IPS-15b (cell line): Measurements from ENCODE around the gene ARHGEF39.

Experiments used
- H3K27me3 ChIP-seq: one replicate; pipeline ENCODE4 v1.6.1; 2013; ENCODE audit warnings: low read length; ENCODE audit not compliant: control insufficient read depth, insufficient read depth
- H3K36me3 ChIP-seq: one replicate; pipeline ENCODE4 v1.6.1; 2013; ENCODE audit warnings: low read length; ENCODE audit not compliant: control insufficient read depth, insufficient read depth
- H3K4me1 ChIP-seq: one replicate; pipeline ENCODE4 v1.6.1; 2013; ENCODE audit warnings: mild to moderate bottlenecking, low read length; ENCODE audit not compliant: control insufficient read depth, insufficient read depth
- H3K4me3 ChIP-seq: one replicate; pipeline ENCODE4 v1.5.1; 2013; ENCODE audit warnings: low read depth, low read length
- H3K9ac ChIP-seq: one replicate; pipeline ENCODE4 v1.6.1; 2013; ENCODE audit warnings: low read depth, mild to moderate bottlenecking, low read length
- H3K9me3 ChIP-seq: one replicate; pipeline ENCODE4 v1.6.1; 2013; ENCODE audit warnings: mild to moderate bottlenecking, low read length; ENCODE audit not compliant: control insufficient read depth, insufficient read depth

ARHGEF39 gene, protein sequence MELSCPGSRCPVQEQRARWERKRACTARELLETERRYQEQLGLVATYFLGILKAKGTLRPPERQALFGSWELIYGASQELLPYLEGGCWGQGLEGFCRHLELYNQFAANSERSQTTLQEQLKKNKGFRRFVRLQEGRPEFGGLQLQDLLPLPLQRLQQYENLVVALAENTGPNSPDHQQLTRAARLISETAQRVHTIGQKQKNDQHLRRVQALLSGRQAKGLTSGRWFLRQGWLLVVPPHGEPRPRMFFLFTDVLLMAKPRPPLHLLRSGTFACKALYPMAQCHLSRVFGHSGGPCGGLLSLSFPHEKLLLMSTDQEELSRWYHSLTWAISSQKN

DNA sequence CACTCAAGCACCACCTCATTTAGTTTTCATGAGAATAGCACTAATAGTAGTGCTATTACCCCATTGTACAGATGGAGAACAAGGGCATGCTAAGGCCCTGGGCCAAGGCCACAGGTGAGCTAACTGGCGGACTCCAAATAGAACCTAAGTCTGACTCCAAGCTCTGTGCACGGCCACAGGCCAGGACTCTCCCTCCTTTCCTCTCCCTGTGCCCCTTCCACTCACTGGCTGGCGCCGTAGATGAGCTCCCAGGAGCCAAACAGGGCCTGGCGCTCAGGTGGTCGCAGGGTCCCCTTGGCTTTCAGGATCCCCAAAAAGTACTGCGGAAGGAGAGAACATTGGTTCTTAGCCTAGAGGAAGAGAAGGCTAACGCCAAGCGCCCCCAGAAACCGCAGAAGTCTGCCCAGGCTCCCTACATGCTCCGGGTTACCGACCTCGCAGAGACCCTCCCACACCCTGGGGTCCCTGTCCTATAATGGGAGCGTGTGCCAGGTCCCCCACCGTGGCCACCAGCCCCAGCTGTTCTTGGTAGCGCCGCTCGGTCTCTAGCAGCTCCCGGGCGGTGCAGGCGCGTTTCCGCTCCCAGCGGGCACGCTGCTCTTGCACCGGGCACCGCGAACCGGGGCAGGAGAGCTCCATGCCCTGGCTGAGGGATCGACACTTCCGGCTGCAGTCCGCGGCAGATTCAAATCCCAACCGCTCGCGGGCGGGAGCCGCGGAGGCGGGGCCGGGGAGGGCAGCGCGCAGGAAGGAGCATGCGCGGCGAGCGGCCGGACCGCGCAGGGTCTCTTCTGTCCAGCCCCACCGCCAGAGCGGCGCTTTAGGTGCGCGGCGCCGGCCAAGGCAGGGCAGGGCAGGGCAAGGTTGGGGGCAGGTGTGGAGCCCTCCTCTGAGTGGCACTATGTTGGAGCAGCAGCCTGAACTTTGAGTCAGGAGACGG lies at the start of gene ARHGEF39:
Gene ARHGEF39, minus strand, starts transcription at position 665 of the 940 bp plus-strand sequence. Its CDS starts 26 bp downstream, at position 639.
- peaks cover 27% of the 10 kb centered on the region for H3K36me3 ChIP-seq
- peak within 1 kb of the TSS; percentile 94 for H3K9ac ChIP-seq
- peaks cover 7% of the 10 kb centered on the region for H3K4me1 ChIP-seq
- H3K27me3 ChIP-seq = no peaks in the 10 kb centered on the region
- H3K9me3 ChIP-seq = no peaks in the 10 kb centered on the region
- peak within 1 kb of the TSS; percentile 92 for H3K4me3 ChIP-seq

DNA sequence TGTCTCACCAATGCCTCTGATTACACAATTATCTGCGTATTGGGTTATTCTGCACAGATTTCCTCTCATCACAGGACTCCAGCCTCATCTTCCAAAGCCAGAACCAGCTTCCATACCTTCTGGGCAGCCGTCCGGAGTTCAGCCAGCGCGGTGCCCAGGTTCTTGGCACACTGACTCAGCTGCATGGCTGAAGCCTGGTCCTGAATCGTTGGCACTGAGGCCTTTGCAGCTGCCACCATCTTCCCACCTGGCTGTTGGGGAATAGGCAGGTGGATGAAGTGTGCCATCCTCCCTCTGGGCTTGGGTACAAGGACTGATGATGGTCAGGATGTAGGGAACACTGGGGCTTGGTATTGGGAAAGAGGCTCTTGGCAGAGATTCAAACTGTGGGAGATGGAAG lies 49.1 kb upstream of the ARHGEF39 start:
- Histone ChIP-seq H3K27me3 (no peaks in the 10 kb centered on the region), H3K4me3 (no peak overlapping the region), H3K36me3 (peaks cover 70% of the 10 kb centered on the region), H3K9me3 (no peaks in the 10 kb centered on the region), H3K9ac (no peak overlapping the region), H3K4me1 (no peaks in the 10 kb centered on the region)

DNA sequence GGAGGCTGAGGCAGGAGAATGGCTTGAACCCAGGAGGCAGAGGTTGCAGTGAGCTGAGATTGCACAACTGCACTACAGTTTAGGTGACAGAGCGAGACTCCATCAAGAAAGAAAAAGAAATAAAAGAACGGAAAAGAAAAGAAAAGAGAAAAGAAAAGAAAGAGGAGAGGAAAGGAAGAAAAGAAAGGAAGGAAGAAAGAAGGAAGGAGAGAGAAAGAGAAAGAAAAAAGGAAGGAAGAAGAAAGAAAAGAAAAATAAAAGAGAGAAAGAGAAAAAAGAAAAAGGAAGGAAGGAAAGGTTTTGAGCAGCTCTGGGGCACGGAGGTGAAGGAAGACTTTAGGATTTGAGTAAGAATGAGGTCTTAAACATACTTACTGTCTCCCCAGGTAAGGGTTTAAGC lies 48.6 kb upstream of the ARHGEF39 start:
- Histone ChIP-seq H3K27me3 (no peaks in the 10 kb centered on the region), H3K9ac (no peak overlapping the region), H3K9me3 (no peaks in the 10 kb centered on the region), H3K36me3 (peaks cover 64% of the 10 kb centered on the region), H3K4me1 (no peaks in the 10 kb centered on the region), H3K4me3 (no peak overlapping the region)

DNA sequence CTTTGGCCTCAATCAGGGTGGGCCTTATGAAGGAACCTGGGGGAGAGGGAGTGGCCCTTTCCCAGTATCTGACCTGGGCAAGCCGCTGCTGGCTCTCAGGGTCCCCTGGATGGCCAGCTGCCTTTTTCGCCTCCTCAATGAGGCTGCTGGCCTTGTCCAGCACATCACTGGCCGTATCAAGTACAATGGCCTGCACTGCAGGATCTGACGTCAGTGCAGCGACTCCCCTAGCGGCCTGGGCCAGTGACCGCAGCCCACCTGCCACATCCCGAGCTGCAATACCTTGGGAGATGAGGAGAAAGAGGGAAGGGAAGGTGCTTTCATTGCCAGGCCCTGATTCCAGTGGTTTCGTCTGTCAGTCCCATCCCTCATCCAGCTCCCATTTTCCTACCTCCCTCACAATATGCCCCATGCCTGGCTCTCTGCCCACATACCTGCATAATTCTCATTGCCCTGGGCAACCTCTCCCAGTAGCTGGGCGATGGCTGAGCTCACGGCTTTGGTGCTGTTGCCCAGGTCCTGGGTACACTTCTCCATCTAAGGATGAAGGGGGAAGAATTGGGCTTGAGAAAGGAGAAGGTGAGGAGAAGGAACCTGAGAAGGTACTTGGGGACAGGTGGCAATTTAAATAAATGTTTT lies 47.9 kb upstream of the ARHGEF39 start:
- Histone ChIP-seq H3K4me1 (no peaks in the 10 kb centered on the region), H3K9me3 (no peaks in the 10 kb centered on the region), H3K27me3 (no peaks in the 10 kb centered on the region), H3K4me3 (no peak overlapping the region), H3K9ac (no peak overlapping the region), H3K36me3 (peaks cover 63% of the 10 kb centered on the region)

DNA sequence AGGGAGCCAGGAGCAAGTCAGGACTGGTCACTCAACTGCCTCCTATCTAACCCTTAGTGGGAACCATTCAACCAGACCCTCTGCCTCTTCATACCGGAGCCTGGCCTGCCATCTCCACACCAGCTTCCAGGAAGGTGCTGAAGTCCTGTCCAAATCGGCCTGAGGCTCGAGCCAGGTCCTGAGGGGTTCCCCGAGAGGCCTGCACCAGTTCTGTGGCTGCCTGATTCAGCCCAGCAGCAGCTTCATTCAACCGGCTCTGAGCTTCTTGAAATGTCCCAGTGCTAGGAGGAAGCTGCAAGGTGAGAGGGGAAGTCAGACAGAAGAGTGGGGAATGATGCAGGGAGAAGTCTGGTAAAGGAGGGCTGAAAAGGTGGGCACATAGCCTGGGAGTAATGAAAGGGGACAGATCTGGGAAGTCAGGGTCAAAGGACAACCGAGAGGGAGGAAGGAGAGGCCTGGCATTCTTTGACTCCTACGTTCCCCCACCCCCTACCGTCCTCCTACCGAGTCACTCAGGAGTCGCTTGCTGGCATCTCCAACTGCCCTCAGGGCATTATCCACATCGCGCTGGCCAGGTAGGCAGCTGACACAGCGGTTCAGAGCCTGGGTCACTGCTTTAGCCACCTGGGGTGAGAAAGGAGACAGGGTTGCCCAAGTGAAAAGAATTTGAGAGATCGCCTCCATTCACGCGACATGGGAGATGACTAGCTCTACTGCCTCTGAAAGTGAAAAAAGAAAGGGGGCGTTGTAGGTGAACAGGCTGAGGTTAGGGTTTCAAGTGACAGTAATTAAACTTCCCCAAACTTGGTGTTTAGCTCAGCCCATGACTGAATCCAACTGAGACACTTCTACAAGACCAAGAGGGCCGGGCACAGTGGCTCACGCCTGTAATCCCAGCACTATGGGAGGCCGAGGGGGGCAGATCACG lies 46.8 kb upstream of the ARHGEF39 start:
- Histone ChIP-seq H3K4me3 (no peak overlapping the region), H3K9me3 (no peaks in the 10 kb centered on the region), H3K9ac (no peak overlapping the region), H3K36me3 (peaks cover 63% of the 10 kb centered on the region), H3K4me1 (no peaks in the 10 kb centered on the region), H3K27me3 (no peaks in the 10 kb centered on the region)

DNA sequence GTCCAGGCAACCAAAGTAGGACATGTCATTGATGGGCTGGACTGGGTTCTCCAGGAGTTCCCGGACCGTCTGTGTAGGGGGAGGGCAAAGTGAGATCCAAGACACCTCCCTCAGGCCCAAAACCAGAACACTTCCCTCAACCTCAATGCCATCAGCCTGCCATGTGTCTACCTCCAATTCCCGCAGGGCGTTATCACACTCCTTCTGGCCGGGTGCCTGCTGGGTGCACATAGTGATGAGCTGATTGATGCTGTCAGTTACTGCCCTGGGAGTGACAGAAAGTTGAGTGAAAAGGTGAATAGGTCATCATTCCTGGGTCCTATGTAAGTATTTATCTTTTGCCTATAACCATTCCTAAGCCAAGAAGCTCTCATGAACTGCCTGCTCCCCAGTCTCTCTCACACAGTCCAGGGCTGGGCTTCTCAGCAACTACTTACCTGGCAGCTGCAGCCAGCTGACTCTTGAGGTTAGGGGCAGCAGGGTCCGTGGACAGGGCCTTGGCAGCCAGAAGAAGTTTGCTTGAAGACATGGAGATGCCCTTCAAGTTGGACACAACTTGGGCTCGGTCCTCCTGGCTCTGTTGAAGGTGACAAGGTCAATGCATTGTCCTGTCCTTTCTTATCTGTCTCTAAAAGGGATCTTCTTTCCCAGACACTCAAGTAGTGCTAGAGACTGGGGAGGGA lies 46.0 kb upstream of the ARHGEF39 start:
- no peak overlapping the region for H3K9ac ChIP-seq
- no peaks in the 10 kb centered on the region for H3K4me1 ChIP-seq
- no peaks in the 10 kb centered on the region for H3K9me3 ChIP-seq
- H3K27me3 ChIP-seq = no peaks in the 10 kb centered on the region
- H3K4me3 ChIP-seq = no peak overlapping the region
- H3K36me3 ChIP-seq = peaks cover 66% of the 10 kb centered on the region

DNA sequence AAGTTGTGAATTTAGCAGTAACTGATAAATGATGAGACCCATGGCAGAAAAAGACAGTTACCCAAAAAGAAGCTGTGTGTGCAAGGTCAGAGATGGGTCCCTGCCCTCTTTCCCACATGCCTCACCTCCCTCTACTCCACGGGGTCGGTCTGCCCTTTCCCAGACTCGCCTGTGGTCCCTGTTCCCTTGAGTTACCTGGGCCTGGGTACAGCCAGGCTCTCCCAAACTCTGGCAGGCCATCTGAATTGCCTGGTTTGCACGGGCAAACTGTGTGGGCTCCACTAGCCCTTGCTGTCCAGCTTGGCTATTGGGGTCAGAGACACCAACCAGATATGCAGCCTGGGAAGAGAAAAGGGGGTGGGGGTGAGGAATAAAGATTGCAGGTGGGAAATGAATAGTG lies 43.2 kb upstream of the ARHGEF39 start:
- H3K36me3 ChIP-seq = peaks cover 76% of the 10 kb centered on the region
- H3K9me3 ChIP-seq = no peaks in the 10 kb centered on the region
- no peak overlapping the region for H3K9ac ChIP-seq
- H3K4me3 ChIP-seq = no peak overlapping the region
- no peaks in the 10 kb centered on the region for H3K27me3 ChIP-seq
- no peaks in the 10 kb centered on the region for H3K4me1 ChIP-seq

DNA sequence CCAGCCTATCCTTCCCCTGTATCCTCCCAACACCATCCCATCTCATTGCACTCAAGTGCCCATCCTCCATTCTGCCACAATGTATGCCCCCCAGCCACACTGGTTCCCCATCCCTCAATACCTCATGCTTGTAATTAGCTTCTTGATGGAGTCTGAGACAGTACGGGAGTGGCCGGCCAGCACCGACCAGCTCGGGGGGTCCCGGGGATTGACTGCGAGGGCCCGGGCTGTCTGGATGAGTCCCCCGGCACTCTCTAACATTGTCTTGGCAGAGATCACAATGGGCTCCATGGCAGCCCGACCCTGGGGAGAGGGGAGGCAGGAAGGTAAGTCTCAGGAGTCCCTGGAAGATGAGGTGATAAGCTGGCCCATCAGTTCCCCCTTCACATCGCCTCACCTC lies 42.0 kb upstream of the ARHGEF39 start:
- H3K4me1 ChIP-seq = no peaks in the 10 kb centered on the region
- no peaks in the 10 kb centered on the region for H3K9me3 ChIP-seq
- no peaks in the 10 kb centered on the region for H3K27me3 ChIP-seq
- peaks cover 80% of the 10 kb centered on the region for H3K36me3 ChIP-seq
- no peak overlapping the region for H3K4me3 ChIP-seq
- no peak overlapping the region for H3K9ac ChIP-seq

DNA sequence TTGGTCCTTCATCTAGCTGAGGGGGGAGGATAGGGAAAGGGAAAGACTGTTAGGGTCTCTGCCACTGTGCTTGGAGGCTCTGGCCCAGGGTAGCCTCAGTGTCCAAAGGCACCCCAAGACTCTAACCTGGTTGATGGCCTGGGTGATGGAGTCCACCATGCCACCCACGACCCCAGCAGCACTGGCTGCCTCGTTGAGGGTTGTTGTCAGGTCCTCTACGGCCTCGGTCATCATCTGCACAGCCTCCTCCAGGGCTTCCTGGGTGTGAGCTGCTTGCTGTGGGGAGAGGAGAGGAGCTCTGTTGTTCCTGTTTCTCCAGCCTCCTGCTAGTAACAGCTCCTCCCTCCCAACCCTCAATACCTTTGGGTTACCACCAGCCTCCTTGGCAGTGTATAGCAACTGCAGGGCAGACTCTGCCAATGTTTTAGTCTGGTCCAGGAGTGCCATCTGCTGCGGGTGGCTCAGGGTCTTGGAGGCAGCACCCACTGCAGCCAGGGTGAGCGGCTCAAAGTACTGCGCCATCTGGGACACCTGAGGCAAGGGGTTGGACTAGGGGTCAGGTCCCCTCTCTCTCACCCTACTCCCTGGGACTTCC lies 40.9 kb upstream of the ARHGEF39 start:
- no peak overlapping the region for H3K9ac ChIP-seq
- H3K4me3 ChIP-seq = no peak overlapping the region
- H3K9me3 ChIP-seq = no peaks in the 10 kb centered on the region
- no peaks in the 10 kb centered on the region for H3K4me1 ChIP-seq
- no peaks in the 10 kb centered on the region for H3K27me3 ChIP-seq
- peaks cover 76% of the 10 kb centered on the region for H3K36me3 ChIP-seq

DNA sequence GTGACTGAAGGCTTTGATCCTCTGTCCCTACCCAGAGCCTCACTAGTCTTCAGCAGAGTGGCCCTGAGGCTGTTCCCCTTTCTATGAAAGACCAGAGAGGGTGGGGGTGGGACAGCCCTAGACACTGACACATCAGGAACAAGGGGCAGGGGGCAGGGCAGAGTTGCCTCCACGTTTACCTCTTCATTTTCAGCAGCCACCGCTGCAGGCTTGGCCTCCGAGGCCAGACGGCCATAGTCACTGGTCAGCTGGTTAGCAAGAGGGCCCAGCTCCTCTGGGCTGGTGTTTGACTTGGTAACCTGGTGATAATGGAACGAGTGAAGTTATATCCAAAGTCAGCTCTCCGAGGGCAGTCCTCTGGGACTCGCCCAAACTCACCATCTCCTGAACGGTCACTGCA lies 40.4 kb upstream of the ARHGEF39 start:
- Histone ChIP-seq H3K27me3 (no peaks in the 10 kb centered on the region), H3K4me3 (no peak overlapping the region), H3K9me3 (no peaks in the 10 kb centered on the region), H3K36me3 (peaks cover 72% of the 10 kb centered on the region), H3K9ac (no peak overlapping the region), H3K4me1 (no peaks in the 10 kb centered on the region)
